ENCODE measurements around the gene KIAA1958. TPM values are rescaled to one million over a fixed set of nuclear protein-coding genes. Genes with fewer than 3 reads are reported as not detected.

KIAA1958 gene
- polyA plus RNA-seq, 1 of the 3 experiments (the other 2 are of a cell fraction), result 1.6 TPM

GRCh38 chr9:112556497-112557442, 70.1 kb downstream of the KIAA1958 start (continued):
- no peak for TF ChIP-seq MEF2A (IDR thresholded peaks at IDR 0.05; ENCODE audit: borderline replicate concordance, low read depth)
- no peak for TF ChIP-seq USF1 (IDR thresholded peaks at IDR 0.05; ENCODE audit: borderline replicate concordance, low read depth)
- TF ChIP-seq POLR2AphosphoS5 (IDR thresholded peaks at IDR 0.05; ENCODE audit: low read depth, low read length), result no peak; the same call in 1 of the 2 replicates
- no peak for TF ChIP-seq GABPA (IDR thresholded peaks at IDR 0.05; ENCODE audit: low read depth)
- peak; percentile 82 for TF ChIP-seq FOSL2 (IDR thresholded peaks at IDR 0.05; ENCODE audit: borderline replicate concordance, low read depth)
- TF ChIP-seq TEAD4 (IDR thresholded peaks at IDR 0.05; ENCODE audit: borderline replicate concordance, insufficient read depth), result peak; percentile 66; the same call in 1 of the 2 replicates
- TF ChIP-seq RCOR1 (IDR thresholded peaks at IDR 0.05; ENCODE audit: low read length), result no peak
- TF ChIP-seq MXI1 (IDR thresholded peaks at IDR 0.05; ENCODE audit: low read depth, low read length), result no peak
- TF ChIP-seq YY1 (IDR thresholded peaks at IDR 0.05; ENCODE audit: low read depth), result no peak
- peak; percentile 67 for TF ChIP-seq NFIC (IDR thresholded peaks at IDR 0.05; ENCODE audit: borderline replicate concordance)
- TF ChIP-seq RXRA (IDR thresholded peaks at IDR 0.05; ENCODE audit: borderline replicate concordance, low read depth), result peak; percentile 47; the same call in 1 of the 2 replicates
- no peak for TF ChIP-seq RAD21 (IDR thresholded peaks at IDR 0.05; ENCODE audit: low read length)
- TF ChIP-seq FOXM1 (IDR thresholded peaks at IDR 0.05; ENCODE audit: low read depth), result no peak

GRCh38 chr9:112558476-112558875, 71.8 kb downstream of the KIAA1958 start:
- POLR2A ChIA-PET, result no interaction called here
- no peaks in the 10 kb centered on the region; the same call in 1 of the 2 replicates for H3K9me3 ChIP-seq
- no peaks in the 10 kb centered on the region for H3K9me2 ChIP-seq
- CTCF ChIA-PET, result no interaction called here
- DNase-seq, result no peak
- 22% methylated on average over 1 of the region's 1 CpG for WGBS (ENCODE audit: low lambda C conversion rate)
- no peaks in the 10 kb centered on the region for H4K20me1 ChIP-seq (ENCODE audit: insufficient read depth)
- H3K79me2 ChIP-seq (ENCODE audit: insufficient read depth), result peaks cover 14% of the 10 kb centered on the region
- H3F3A ChIP-seq (replicated peaks; ENCODE audit: insufficient read depth), result peaks cover 10% of the 10 kb centered on the region
- H2AFZ ChIP-seq (ENCODE audit: low read depth), result no peak overlapping the region
- peaks cover 7 to 41% of the 10 kb centered on the region in 2 experiments; a peak in 3 of 4 replicates for H3K4me1 ChIP-seq (ENCODE audit: control insufficient read depth in 1 of 2, insufficient read depth in 2 of 2, low read depth in 1 of 2, low read length in 1 of 2)
- H3K36me3 ChIP-seq (replicated peaks in 1 of 2; ENCODE audit: control insufficient read depth in 1 of 2, insufficient read depth in 2 of 2, low read length in 1 of 2), result no peaks in the 10 kb centered on the region
- H3K4me2 ChIP-seq, result peak overlapping the region; percentile 38; the same call in 1 of the 2 replicates
- no peak overlapping the region for H3K9ac ChIP-seq
- H3K4me3 ChIP-seq (ENCODE audit: low read depth in 2 of 2, low read length in 1 of 2), result no peak overlapping the region
- peak overlapping the region in 1 of 2 experiments; percentile 48; a peak in 2 of 4 replicates for H3K27ac ChIP-seq (ENCODE audit: low read depth in 2 of 2, low read length in 1 of 2)
- no peaks in the 10 kb centered on the region for H3K27me3 ChIP-seq (ENCODE audit: insufficient read depth)
- TF ChIP-seq ZBTB33 (IDR thresholded peaks at IDR 0.05; ENCODE audit: borderline replicate concordance, low read depth) (no peak), JUND (IDR thresholded peaks at IDR 0.05) (peak; percentile 82), SMC3 (IDR thresholded peaks at IDR 0.05; ENCODE audit: low read depth, low read length) (no peak), TCF12 (IDR thresholded peaks at IDR 0.05) (peak; percentile 81), IRF3 (IDR thresholded peaks at IDR 0.05; ENCODE audit: low read depth, low read length) (no peak), TAF1 (IDR thresholded peaks at IDR 0.05; ENCODE audit: borderline replicate concordance, low read depth, low read length) (no peak), CTCF (IDR thresholded peaks at IDR 0.05) (no peak), CHD2 (IDR thresholded peaks at IDR 0.05; ENCODE audit: low read length, partially characterized antibody) (no peak), PBX3 (IDR thresholded peaks at IDR 0.05) (peak; percentile 73), RXRA (IDR thresholded peaks at IDR 0.05; ENCODE audit: borderline replicate concordance, low read depth) (peak; percentile 47; the same call in 1 of the 2 replicates), POLR2AphosphoS5 (IDR thresholded peaks at IDR 0.05; ENCODE audit: low read depth, low read length) (peak; percentile 37; the same call in 1 of the 2 replicates), RFX5 (IDR thresholded peaks at IDR 0.05; ENCODE audit: low read length) (no peak), MXI1 (IDR thresholded peaks at IDR 0.05; ENCODE audit: low read depth, low read length) (no peak), SIN3A (IDR thresholded peaks at IDR 0.05; ENCODE audit: borderline replicate concordance, low read depth, low read length) (no peak), YY1 (IDR thresholded peaks at IDR 0.05; ENCODE audit: low read depth) (no peak)
